Mammary epithelial cell (primary cell): Measurements from ENCODE around the gene SOX1.

Experiments
- EZH2 ChIP-seq: IDR thresholded peaks from 2 replicates; pipeline ENCODE4 v1.6.1; 2012; ENCODE audit warnings: low read length, inconsistent platforms, borderline replicate concordance
- TF ChIP-seq, protein P1 (sequence below), 2 donors: IDR thresholded peaks in 1 of 2; conservative IDR thresholded peaks in 1 of 2; 2 replicates each; pipeline ENCODE4 v1.5.1; 2011 to 2012; ENCODE audit warnings: inconsistent platforms in 2 of 2, low read length in 2 of 2, mild to moderate bottlenecking in 2 of 2, control low read depth in 1 of 2, low read depth in 1 of 2; ENCODE audit not compliant: insufficient read depth in 1 of 2; ENCODE audit errors: extremely low read depth in 1 of 2

DNA sequence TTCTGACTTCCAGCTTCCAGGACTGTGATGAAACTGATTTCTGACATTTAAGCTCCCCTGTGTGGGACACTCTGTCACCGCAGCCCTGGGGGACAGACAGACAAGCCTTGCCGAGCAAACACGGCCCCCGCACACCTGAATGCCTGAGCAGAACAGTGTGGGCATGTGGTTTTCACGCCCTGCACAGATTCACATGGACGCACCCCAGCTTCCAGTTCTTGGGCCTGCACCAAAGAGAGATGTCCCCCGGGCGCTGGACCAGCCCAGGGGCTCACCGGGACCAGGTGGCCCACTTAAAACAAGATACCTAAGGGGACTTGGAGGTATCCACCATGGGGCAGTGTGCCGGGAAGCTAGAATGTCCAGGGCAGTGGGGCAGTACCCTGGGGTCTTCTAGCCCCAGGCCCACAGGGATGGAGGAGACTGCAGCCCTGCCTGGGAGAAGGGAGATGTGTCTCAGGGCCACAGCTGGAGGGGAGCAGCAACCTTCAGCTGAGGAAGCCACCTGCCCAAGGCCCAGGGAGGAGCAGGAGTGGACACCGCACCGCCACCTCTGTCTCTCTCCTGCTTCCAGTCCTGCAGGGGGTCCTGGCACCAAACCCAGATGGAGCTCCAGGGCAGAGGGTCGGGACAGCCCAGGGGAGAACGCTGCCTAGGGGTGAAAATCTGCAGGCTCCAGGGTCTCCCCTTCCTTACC, 50.5 kb downstream of the SOX1 start:
- TF ChIP-seq, protein P1, sequence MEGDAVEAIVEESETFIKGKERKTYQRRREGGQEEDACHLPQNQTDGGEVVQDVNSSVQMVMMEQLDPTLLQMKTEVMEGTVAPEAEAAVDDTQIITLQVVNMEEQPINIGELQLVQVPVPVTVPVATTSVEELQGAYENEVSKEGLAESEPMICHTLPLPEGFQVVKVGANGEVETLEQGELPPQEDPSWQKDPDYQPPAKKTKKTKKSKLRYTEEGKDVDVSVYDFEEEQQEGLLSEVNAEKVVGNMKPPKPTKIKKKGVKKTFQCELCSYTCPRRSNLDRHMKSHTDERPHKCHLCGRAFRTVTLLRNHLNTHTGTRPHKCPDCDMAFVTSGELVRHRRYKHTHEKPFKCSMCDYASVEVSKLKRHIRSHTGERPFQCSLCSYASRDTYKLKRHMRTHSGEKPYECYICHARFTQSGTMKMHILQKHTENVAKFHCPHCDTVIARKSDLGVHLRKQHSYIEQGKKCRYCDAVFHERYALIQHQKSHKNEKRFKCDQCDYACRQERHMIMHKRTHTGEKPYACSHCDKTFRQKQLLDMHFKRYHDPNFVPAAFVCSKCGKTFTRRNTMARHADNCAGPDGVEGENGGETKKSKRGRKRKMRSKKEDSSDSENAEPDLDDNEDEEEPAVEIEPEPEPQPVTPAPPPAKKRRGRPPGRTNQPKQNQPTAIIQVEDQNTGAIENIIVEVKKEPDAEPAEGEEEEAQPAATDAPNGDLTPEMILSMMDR (conservative IDR thresholded peaks at IDR 0.05 in 1 of 2, IDR thresholded peaks at IDR 0.05 in 1 of 2; ENCODE audit: extremely low read depth in 1 of 2, insufficient read depth in 1 of 2, low read depth in 1 of 2, low read length in 2 of 2) = no peak
- no peak for TF ChIP-seq EZH2
